ENCODE measurements around the gene TM9SF1.

The TM9SF1 gene

GRCh38 chr14:24196071-24197055, 1.1 kb upstream of the TM9SF1 start:
- no peak for DNase-seq (ENCODE audit: low read depth, low spot score)

- DNase-seq (ENCODE audit: low read depth, low spot score) = no peak
Observed at GRCh38 chr14:24194873-24195185, 412 bp downstream of the TM9SF1 start.

GRCh38 chr14:24194186-24194872, 912 bp downstream of the TM9SF1 start:
- no peak for DNase-seq (ENCODE audit: low read depth, low spot score)

GRCh38 chr14:24192933-24193332, 2.3 kb downstream of the TM9SF1 start:
- DNase-seq (ENCODE audit: low read depth, low spot score) = no peak

GRCh38 chr14:24190416-24190815, 4.8 kb downstream of the TM9SF1 start:
- DNase-seq (ENCODE audit: low read depth, low spot score) = no peak

- DNase-seq (ENCODE audit: low read depth, low spot score) = no peak
Observed at GRCh38 chr14:24189460-24189859, 5.8 kb downstream of the TM9SF1 start.

DNA sequence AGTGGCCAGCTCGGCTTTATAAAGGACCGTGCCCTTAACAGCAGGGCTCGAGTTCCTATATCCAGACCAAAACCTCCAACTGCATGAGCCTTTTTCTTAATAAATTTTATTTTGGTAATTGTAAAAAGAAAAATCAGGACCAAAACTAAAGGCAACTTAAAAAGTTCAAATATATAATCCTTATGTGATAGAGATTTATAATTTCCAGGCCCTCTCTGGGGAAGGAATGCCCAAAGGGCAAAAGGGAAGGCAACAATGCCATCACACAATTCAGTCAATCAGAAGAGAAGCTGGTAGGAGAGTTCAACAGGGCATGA, 6.2 kb downstream of the TM9SF1 start:
- no peak for DNase-seq (ENCODE audit: low read depth, low spot score)

- peak; percentile 86 for DNase-seq (ENCODE audit: low read depth, low spot score)
Observed at GRCh38 chr14:24188251-24189058, 6.8 kb downstream of the TM9SF1 start, which contains the start of gene IPO4. IPO4 (minus strand) TSS chr14:24188816; CDS start chr14:24188787, 29 bp downstream.

- DNase-seq (ENCODE audit: low read depth, low spot score) = no peak
Observed at GRCh38 chr14:24187539-24187915, 7.7 kb downstream of the TM9SF1 start.

DNA sequence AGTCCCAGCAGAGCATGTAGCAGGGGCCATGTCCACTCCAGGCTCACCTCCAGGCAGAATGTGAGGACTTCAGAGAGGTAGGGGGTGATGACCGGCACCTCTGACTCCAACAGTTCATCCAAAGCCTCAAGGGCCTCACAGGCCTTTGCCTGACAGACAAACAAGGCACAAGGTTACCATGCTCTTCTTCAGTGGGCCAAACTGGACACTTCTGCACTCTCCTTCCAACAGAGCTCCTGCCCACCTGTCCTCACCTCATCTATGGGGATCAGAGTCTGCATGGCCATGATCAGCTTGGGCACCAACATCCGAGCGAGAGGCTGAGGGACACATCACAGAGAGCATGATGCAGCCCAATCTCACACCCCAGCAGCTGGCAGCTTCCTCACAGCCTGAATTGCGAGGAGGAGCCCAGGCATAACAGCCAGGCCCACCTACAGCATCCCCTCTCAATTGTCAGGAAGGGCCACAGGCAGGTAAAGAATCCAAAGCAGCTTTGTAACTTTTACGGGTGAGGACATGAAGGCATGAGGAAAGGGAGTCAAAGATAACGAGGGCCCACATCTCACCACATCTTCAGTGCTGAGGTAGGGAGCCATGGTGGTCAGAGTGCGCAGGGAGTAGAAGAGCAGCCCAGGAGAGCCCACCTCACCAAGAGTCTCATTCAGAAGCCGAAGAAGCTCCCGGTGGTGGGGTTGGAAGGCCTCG, 8.3 kb downstream of the TM9SF1 start:
- DNase-seq (ENCODE audit: low read depth, low spot score) = no peak

DNA sequence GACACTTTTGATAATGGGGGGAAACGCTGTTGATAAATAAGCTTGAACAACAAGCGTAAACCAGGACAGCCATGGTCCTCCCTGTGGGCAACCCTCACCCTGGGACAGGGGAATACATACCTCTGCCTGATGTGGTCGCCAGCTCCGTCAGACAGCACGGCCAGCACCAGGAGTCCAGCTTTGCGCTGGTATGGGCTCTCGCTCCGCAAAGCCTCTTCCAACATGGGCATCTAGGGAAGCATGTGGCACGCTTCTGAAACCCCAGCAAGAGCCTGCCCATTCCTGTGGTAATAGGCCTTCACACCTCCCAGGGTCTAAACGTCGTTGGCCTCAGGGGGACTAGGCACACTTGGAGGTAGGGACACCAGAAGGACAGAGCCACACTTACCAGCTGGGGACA, 9.5 kb downstream of the TM9SF1 start:
- no peak for DNase-seq (ENCODE audit: low read depth, low spot score)

DNA sequence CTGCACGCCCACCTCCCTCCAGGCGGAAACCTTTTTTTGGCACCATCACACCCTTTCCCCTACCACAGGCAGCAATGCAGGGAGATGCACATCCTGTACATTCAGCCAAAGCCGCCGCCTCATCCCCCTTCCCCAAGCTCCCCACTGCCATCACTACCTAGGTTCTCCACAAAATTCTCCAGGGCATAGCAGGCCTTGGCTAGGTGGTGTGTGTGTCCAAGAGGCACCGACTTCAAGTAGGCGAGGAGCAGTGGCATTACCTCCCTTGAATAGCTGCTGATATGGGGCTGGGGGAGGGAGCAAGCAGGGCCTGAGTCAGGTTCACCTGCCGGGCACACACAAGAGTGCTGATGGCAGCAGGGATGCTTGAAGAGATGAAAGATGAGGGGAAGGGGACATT, 10.2 kb downstream of the TM9SF1 start:
- DNase-seq (ENCODE audit: low read depth, low spot score) = no peak

- no peak for DNase-seq (ENCODE audit: low read depth, low spot score)
Observed at GRCh38 chr14:24184104-24184970, 10.9 kb downstream of the TM9SF1 start.

GRCh38 chr14:24183014-24183481, 12.2 kb downstream of the TM9SF1 start:
- DNase-seq (ENCODE audit: low read depth, low spot score) = no peak

GRCh38 chr14:24182110-24182882, 12.9 kb downstream of the TM9SF1 start:
- DNase-seq (ENCODE audit: low read depth, low spot score) = no peak

DNA sequence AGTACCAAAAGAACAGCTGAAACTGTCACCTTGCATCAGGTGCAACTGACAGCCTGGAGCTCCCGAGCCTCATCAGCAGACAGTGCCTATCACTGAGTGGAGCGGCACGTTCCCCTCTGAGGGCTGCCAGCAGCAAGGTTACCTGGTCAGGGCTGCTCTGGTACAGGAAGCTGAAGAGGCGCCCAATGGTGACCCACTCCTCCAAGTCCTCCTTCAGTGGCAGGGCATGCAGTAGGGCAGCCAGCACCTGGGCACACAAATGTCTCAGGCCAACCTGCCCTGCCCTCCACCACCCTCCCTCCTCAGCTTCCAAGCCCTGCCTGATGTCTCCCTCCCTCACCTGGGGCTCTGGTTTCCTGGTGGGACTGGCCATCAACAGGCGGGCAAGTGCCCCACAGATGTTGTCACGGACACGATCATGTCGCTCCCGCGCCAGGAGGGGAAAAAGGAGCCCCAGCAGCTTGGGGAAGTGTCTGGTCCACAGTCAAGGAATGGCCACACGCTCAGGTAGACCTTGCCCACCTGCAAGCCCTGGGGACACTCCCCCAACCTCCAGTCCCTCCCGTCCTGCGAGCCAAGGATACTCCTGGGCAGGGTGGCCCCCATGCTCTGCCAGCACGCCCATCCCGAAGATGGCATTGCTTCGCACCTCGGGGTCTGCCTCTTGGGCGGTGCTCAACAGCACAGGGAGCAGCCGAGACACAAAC, 13.7 kb downstream of the TM9SF1 start:
- DNase-seq (ENCODE audit: low read depth, low spot score) = no peak

GRCh38 chr14:24179961-24180796, 15.1 kb downstream of the TM9SF1 start:
- no peak for DNase-seq (ENCODE audit: low read depth, low spot score)

DNA sequence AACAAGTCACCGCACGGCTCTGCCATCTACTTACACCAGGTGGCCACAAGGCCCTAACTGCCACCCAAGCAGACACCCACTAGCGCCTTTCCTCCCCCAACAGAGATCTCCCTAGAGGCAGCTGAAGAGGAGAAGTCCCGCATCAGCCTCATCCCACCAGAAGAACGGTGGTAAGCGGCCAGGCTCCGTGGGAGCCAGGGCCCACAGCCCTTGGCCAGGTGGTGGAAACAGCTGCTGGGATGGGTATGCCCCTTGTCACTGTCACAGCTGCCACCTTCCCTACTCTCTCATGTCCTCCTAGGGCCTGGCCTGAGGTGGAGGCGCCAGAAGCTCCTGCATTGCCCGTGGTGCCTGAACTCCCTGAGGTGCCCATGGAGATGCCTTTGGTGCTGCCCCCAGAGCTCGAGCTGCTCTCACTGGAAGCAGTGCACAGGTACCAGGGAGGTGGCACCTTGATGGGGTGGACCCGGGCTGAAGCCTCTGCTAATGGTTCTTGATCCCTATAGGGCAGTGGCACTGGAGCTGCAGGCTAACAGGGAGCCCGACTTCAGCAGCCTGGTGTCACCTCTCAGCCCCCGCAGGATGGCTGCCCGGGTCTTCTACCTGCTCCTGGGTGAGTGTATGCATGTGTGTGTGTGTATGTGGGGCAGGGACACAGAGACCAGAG, 15.8 kb downstream of the TM9SF1 start:
- DNase-seq (ENCODE audit: low read depth, low spot score) = no peak

All from brain pericyte (primary cell).